Cerebellar nuclear complex (tissue), 1 donor: ENCODE results near the gene STAT5A.
"Not testable (repeated sequence)": the region's sequence is repeated elsewhere in the genome, so short reads cannot be mapped to it uniquely, and the experiment has no call there.

Experiments used
- DNase-seq, 2 experiments: peaks; one replicate each; lab custom pipeline; 2025; lab: John Stamatoyannopoulos, UW

The STAT5A gene

DNA sequence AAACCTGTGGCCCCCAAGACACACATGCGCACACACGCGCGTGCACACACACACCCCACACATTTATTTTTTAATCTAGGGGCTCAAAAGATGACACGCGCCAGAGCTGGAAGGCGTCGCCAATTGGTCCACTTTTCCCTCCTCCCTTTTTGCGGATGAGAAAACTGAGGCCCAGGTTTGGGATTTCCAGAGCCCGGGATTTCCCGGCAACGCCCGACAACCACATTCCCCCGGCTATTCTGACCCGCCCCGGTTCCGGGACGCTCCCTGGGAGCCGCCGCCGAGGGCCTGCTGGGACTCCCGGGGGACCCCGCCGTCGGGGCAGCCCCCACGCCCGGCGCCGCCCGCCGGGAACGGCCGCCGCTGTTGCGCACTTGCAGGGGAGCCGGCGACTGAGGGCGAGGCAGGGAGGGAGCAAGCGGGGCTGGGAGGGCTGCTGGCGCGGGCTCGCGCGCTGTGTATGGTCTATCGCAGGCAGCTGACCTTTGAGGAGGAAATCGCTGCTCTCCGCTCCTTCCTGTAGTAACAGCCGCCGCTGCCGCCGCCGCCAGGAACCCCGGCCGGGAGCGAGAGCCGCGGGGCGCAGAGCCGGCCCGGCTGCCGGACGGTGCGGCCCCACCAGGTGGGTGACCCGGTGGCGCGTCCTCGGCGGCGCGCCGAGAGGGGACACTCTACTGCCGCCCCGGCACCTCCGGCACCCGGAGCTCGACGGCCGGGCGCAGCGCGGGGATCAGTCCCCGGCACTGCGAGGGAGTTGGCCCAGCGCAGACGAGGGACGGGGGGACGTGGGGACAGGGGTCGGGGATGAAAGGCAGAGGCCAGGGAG lies at the start of gene STAT5A:
STAT5A (plus strand) TSS at position 522 of the 826 bp plus-strand sequence. CDS start 914 bp downstream, outside the sequence.
- peak in 1 of 2 experiments; percentile 24 for DNase-seq

DNA sequence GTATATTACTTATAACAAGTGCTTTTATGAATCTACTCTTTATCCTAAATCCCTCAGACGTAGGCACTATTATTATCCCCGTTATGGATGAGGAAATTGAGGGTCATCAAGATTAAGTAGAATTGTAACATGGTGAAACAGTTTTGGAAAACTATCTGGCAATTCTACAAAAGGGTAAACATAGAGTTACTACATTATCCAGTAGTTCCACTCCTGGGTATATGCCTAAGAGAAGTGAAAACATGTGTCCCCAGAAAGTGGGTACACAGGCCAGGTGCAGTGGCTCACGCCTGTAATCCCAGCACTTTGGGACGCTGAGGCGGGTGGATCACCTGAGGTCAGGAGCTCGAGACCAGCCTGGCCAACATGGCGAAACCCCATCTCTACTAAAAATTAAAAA lies 48.7 kb upstream of the STAT5A start:
- DNase-seq = not testable (repeated sequence)

DNA sequence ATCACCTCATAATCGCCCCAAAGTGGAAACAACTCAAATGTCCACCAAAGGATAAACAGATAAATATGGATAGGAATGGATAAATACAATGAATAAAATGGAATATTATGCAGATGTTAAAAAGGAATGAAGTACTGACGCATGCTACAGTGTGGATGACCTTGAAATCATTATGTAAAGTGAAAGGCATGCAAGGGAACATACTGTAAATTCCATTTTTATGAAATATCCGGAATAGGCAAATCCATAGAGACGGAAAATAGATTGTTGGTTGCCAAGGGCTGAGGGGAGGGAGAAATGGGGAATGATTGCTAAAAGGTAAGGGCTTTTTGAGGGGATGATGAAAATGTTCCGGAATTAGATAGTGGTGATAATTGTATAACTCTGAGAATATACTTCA lies 48.1 kb upstream of the STAT5A start:
- no peak for DNase-seq

GRCh38 chr17:42240863-42241262 lies 47.4 kb upstream of the STAT5A start:
- DNase-seq = not testable (repeated sequence)

GRCh38 chr17:42241871-42242270 lies 46.4 kb upstream of the STAT5A start:
- no peak for DNase-seq

DNA sequence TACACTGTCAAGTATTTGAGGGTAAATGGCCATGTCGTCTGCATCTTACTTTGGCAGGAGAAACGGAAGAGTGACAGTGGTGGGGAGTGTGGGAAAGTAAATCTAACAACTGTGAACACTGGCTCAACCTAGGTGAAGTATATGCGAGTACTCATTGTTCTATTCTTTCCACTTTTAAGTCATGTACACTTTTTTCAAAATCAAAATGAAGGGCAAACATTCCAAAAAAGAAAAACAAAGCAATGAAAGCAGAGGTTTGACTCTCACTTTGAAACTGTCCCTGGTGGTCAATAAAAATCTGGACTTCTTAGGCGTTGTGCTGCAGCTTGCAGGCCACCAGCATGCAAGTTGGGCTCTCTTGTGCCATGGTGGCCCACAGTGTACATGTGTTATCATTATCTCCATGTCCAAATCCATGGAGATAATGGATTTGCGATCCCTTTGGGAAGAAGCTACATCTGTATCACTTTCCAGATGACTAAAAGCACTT lies 44.8 kb upstream of the STAT5A start:
- DNase-seq = no peak

DNA sequence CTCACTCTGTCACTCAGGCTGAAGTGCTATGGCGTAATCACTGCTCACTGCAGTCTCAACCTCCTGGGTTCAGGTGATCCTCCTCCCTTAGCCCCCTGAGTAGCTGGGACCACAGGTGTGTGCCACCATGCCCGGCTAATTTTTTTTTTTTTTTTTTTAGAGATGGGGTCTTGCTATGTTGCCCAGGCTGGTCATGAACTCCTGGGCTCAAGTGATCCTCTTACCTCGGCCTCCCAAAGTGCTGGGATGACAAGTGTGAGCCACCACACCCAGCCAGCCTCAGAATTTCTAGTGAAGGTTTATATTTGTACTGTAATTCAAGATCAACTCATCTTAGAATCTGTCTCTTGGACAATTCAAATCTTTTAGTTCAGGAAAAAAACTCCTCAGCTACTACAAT lies 44.2 kb upstream of the STAT5A start:
- DNase-seq = not testable (repeated sequence)

- DNase-seq = not testable (repeated sequence)
Measured at GRCh38 chr17:42245183-42245582, 43.1 kb upstream of the STAT5A start.

DNA sequence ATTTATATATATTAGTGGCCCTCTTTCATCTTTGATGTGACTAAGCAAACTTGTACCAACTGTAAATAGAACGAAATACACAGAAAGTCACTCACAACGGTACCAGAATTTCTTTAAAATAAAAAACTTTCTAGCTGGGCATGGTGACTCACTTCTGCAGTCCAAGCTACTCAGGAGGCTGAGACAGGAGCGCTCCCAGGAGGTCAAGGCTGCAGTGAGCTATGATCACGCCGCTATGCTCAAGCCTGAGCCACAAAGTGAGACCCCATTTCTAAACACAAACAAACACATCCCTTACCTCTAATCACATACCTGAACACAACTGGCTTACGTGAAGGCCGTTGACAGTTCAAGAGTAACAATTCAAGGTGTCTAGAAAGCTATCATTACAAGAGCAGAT lies 41.8 kb upstream of the STAT5A start:
- DNase-seq = no peak

DNA sequence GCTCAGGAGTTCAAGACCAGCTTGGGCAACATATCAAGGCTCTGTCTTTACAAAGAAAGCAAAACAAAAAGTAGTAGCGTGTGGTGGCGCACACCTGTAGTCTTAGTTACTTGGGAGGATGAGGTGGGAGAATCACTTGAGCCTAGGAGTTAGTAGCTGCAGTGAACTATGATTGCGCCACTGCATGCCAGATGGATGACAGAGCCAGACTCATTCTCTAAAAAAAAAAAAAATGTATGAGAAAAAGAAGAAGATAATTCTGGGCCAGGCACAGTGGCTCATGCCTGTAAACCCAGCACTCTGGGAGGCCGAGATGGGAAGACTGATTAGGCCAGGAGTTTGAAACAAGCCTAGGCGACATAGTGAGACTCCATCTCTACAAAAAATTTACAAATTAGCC lies 40.6 kb upstream of the STAT5A start:
- DNase-seq = no peak

DNA sequence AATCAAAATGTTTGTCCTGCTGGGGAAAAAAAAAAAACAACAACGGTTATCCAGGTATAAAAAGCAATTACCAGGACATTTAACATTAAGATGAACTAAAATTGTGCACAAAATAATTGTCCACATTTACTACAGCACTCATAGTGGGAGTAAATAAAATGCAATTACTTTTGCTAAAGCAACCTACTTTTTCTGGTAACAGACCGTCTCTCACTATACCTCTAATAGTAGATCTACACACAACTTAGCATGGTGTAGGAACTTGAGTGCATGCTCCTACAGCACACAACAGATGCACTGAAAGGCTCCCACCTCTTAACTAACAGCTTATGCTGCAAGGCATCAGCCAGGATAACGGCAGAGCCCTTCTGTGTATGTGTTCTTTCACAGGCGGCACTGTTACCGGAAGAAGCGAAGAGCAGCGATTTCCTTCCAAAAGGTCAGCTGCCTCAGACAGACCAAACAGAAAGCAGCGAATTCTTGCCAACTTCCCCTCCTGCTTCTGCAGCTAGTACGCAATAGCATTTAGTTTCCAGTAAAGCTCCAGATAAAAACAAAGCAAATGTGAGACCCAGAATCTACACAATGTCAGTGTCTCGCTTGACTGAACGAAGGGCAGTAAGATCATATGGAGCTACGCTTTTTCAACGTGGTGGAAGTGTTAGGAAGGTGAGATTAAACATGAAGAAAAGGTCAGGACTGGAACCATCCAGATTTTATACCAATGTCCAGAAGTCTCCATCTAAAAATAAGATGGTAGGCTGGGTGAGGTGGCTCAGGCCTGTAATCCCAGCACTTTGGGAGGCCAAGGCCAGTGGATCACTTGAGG lies 39.7 kb upstream of the STAT5A start:
- DNase-seq = peak; percentile 94 to 97

GRCh38 chr17:42249681-42250446 lies 38.4 kb upstream of the STAT5A start:
- DNase-seq = no peak

DNA sequence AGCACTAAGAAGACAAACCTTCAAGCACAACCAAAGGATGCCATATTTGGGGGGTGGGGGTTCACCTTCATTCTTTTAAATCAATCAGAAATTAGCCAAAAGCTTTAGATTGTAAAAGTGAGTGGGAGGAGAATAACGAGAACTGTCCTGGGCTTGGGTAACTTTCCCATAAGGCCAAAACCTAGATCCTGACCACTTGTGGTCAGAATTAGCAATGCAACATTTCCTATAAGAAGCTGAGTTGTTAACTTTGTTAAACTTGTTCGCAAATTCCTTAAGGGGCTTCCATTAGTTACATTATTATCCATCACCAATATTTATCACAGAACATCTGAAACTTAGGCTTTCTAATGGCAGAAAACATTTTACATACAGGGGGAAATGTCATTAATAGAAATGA lies 37.2 kb upstream of the STAT5A start:
- DNase-seq = no peak

DNA sequence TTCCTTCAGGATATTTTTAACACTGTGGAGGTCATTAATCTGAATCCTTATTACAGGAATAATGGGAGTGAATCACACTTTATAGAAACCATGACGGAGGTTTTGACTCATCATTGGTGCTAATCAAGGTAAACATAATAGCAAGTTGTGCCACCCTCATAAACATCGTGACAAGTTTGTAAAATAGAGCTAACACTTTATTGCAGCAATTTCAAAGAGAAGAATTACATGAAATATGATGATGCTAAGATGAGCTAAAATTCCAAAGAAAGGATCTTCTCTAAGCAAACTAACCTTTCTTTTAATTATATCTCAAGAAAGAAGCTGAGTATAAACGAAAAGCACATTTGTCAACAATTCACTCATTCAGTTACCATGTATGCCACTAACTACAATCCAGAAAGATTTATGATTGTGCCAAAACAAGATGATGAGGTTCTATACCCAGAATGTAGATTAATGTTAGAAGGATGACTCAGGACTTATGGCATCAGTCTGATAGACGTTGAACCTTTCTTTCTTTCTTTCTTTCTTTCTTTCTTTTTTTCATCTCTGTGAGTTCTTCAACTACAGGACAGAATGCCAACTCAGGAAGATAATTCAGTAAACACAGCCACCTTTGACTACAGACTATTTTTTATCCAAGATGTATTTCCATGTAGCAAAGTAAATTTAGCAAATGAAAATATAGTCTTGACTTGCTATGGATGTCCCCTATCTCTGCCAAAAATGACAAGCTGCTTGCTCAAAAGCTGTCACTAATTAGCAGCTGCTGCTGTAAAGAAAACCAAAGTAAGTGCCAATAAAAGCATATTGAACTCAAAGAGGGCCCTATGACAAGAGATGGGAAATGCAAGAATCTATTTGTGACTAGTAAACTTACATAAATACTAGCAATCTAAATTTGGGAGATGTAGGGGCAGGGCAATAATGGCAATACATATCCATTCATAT lies 35.4 kb upstream of the STAT5A start:
- DNase-seq = peak in 1 of 2 experiments; percentile 49

- DNase-seq = no peak
Measured at GRCh38 chr17:42253578-42253977, 34.7 kb upstream of the STAT5A start.

- no peak for DNase-seq
Measured at GRCh38 chr17:42255445-42255844, 32.9 kb upstream of the STAT5A start.

DNA sequence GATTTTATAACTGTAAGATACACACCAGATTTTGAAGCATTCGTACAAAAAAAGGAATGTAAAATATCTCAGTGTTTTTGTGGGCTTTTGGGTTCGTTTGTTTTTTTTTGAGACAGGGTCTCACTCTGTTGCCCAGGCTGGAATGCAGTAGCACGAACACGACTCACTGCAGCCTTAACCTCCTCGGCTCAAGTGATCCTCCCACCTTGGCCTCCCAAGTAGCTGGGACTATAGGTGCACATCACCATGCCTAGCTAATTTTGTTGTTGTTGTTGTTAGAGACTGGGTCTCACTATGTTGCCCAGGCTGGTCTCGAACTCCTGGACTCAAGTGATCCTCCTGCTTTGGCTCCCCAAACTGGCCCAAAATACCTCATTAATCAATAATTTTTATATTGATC lies 28.0 kb upstream of the STAT5A start:
- no peak for DNase-seq

DNA sequence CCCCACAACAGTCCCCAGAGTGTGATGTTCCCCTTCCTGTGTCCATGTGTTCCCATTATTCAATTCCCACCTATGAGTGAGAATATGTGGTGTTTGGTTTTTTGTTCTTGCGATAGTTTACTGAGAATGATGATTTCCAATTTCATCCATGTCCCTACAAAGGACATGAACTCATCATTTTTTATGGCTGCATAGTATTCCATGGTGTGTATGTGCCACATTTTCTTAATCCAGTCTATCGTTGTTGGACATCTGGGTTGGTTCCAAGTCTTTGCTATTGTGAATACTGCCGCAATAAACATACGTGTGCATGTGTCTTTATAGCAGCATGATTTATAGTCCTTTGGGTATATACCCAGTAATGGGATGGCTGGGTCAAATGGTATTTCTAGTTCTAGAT lies 23.9 kb upstream of the STAT5A start:
- DNase-seq = not testable (repeated sequence)

GRCh38 chr17:42266462-42266861 lies 21.8 kb upstream of the STAT5A start:
- no peak for DNase-seq

GRCh38 chr17:42266918-42267766 lies 21.2 kb upstream of the STAT5A start:
- no peak for DNase-seq
